ENCODE results near the gene CLDN24.

The CLDN24 gene

GRCh38 chr4:183284258-183284785, 37.9 kb downstream of the CLDN24 start:
- no peak for DNase-seq (ENCODE audit: low spot score)

GRCh38 chr4:183276106-183276505, 46.1 kb downstream of the CLDN24 start:
- no peak for DNase-seq (ENCODE audit: low spot score)

- no peak for DNase-seq (ENCODE audit: low spot score)
These were observed 49.8 kb downstream of the CLDN24 start for GRCh38 chr4:183272384-183272783.

Measured in SW480 (cell line).